GM18505 (cell line): Measurements from ENCODE around the gene MCC.

ENCODE experiments used
- ATAC-seq: cut with Tn5 transposase; IDR thresholded peaks from one replicate; pipeline ENCODE4 v1.9.1; 2021; ENCODE audit not compliant: unreplicated experiment
- POLR2A ChIP-seq: IDR thresholded peaks from 4 replicates; pipeline ENCODE4 v1.6.1; 2011; ENCODE audit warnings: borderline replicate concordance; ENCODE audit not compliant: insufficient read depth, insufficient read length; ENCODE audit errors: extremely low read depth

The MCC gene

DNA sequence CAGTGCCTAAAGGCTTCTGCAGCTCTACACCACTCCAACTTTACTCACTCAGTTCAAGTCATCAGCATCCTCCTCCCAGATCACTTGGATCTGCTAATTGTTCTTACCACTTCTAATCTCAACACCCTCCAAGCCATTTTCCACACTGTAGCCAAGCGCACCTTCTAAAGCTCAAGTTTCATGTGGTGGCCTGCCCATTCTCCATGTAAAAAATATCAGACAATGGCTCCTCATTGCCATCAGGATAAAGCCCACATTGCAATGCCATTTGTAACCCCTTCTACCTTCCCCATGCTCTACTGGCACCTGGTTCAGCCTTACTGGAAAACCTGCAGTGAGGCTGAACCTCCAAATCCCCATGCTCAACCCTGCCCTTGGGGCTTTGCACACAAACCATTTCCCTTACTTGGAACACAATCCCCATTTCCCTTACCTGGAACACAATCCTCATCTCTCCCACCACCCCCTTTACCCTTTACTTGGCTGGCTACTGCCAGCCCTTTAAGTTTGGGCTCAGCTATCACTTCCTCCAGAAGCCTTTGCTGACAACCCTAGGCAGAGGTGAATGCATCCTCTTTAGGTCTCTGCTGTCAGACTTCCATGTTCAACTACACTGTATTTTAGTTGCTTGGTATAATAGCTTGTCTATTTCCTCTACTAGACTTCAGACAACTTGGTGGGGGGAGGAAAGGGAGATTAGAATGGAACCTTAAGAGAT, 273.5 kb downstream of the MCC start:
- ATAC-seq, result no peak
- TF ChIP-seq POLR2A, result no peak

DNA sequence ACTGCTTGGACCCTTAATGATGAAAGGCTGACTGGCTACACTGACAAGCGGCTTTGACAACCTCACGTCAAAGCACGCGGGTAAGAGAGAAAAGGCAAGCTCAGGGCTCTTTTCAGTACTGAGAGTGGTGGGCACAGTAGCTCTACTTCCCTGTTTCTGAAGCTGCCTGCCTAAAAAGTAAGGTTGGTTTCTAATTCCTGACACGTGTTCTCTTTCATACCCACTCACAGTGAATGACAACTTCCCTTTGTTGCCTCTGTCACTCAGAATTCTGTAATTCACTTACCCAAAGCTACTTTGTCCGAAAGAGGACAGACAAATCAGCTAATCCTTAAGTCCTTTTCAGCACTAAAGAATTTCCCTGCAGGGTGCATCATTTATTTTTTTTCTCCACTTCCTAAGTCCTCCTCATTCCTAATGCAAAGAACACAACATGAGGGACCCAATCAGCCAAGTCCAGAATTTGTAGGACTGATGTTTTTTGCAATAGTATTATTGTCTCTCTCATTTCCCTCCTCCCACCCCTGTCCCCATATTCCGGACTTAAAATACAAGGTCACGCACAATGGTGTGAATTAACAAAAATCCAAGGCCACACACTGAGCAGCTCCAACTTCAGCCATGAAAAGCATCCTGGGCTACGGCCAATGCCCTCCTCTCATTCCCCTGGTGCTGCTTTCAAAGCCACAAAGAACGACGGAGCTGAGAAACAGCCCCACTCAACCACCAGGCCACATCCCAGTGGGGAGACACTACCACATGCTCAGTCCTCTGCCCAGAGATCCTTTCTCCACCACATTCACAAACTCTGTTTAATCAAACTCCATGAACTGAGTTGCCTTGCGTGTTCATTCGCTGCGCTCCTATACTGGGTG, 274.5 kb downstream of the MCC start:
- no peak for TF ChIP-seq POLR2A
- no peak for ATAC-seq

DNA sequence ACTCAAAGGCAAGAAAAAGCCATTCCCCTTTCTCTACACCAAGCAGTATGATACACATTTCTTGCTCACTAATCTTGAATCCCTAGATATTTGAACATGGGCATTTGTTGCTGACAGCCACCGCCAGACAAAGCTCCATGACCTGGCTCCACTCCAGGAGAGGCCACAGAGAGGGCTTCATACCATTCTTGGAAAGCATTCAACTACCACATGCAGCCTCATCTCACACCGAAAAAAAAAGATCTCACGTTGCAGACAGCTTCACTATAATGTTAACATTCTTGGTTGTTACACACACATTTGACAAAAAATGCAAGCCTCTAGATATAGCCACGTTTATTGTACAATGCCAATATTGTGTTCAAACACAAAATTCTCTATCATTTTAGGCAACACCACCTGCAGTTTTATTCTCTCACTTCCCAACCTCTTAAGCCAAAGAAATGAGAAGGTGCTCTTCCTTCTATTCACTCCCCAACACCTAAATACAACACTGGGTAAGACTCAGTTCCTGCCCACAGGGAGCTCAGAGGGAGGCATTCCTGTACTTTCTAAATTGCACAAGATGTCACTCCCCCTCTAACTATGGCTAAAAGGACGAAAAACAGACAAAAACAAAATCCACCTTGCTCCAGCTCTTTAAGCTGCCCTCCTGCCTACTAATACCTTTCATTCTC, 275.9 kb downstream of the MCC start:
- ATAC-seq, result no peak
- no peak for TF ChIP-seq POLR2A

DNA sequence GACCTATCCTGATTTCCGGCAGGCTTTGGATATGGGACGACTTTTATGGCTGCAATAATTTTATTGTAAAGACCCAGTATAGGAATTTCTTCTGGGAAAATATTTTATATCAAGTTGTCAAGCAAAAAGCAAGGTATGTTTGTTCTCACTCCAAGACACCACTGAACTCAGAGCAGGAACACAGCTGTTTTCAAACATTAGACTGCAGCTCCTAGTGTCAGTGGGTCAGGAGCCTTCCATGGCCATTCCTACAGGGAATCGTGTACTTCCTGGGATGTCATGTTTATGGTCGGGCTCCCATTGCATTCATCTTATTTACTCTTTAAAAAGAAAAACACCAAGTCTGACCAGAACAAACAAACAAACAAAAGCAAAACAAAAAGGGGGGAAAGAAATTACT, 278.8 kb downstream of the MCC start:
- no peak for TF ChIP-seq POLR2A

DNA sequence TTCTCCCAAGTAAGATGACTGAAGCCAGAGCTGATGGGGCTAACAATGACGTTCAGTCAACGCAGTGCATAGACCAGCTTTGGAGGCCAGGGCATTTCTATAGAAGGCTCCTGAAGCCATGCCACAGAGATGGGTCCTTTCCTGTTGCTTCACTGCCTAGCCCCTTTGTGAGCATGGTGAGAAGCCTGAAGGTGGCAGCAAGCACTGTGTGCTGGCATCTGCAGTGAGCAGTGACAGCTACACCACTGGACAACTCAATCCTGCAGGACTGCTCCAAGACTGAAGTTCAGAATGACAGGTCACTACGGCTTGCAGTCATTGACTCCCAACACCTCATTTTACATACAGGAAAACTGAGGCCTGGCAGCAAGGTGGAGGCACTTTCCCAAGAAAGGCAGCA, 282.4 kb downstream of the MCC start:
- ATAC-seq, result no peak

More for the DNA sequence above, 278.8 kb downstream of the MCC start:
- no peak for ATAC-seq

DNA sequence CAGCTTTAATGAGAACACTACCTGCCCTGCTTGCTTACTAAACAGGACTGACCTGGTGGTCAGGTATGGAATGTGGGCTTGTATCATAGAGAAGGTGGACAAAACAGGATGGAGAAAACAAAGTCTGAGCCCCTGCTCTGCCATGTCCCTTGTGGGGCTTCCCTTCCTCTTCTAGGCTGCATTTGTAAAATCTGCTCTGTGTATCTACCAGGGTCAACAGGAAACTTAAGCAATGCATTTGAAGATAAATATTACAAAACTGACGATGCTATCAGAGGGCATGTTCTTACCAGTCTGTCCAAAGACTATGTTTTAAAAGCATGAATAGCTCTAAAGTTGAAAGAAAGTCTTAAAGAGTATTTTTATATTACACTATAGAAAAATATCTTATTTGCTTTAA, 282.9 kb downstream of the MCC start:
- no peak for ATAC-seq
- TF ChIP-seq POLR2A, result no peak

More for the DNA sequence above, 282.4 kb downstream of the MCC start:
- no peak for TF ChIP-seq POLR2A

DNA sequence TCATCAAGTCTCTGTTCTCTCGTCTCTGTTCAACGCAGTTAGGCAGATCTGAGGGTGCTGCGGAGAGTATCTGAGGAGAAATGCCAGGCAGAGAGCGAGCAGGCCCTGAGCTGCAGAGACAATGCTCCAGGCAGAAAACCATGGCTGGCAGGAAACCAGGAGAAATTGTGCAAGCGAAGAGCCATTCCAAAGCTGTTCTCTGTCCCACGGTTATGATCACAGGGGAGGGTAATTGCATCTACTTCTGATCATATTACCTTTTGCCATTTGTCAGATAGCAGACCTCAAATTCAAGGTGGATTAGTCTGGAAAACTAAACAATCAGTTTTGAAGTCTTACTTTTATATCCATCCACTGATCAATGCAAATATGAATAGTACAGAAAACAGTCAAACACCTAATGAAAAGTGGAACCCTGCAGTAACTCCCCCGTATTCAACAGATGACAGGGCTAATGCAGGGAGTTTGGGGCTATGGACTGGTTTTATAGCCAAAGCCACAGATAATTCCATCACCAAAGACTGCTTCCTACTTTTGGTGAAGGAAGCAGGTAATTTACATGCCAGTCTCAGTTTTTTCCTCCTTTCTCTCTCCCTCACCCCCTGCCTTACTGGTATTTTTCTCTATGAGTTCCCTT, 283.6 kb downstream of the MCC start:
- ATAC-seq, result no peak
- no peak for TF ChIP-seq POLR2A

DNA sequence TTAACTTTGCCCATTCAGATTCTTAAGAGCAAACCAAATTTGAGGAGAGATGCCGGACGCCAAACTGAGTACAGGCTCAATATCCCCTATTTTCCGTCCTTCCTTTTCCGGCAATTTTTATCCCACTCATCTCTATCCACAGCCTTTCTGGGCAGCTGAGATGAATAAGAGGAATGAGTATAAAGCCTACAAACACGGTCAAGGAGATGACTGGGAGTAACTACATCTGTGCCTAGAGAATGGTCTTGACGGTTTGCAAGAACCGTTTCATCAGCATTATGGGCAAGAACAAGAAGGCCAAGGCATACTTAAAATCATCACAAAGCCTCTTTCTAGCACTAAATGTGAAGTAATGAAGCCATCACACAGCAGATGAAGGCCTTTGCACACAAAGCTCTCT, 284.3 kb downstream of the MCC start:
- TF ChIP-seq POLR2A, result no peak
- no peak for ATAC-seq

DNA sequence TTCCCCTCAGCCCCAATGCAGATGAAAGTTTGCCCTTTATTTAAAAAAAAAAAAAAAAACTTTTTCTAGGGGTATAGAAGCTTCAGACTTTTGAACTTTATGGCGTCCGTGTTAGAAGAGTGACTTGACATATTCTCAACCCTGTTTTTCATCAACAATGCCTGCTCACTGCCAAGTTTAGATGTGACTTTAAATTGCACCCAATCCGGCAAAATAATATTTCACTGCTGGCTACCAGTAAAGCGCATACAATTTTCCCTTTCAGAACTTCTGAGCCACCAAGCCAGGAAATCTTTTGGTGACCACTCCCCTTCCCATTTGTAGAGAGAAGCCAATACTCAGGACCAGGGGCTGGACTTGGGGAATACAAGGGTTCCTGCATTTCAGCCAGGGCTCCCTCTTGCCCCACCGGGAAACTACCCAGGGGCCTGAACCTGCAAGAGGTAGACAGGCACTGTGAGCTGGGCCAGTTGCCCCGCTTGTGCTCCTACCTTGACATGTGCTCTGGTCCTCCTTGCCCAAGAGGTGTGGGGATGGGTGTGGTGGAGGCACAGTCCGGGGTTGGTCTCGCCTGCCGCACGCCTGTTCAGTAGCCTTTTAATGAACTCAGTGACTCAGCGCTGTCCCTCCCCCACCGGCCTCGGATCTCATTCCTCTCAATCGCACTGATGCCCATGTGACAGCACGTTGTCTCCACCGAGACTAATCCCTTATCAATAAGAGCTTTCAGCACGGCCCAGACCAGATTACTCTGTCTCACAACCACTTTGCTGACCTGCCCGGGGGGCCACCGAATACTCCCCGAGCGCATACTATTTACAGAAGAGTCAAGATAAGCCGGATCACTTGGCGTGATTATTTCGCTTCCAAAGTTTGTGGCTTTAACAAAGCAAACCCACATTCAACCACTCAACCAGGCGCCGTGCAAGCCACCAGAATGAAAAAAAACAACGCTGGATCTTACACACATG, 285.2 kb downstream of the MCC start:
- TF ChIP-seq POLR2A, result no peak
- ATAC-seq, result no peak

DNA sequence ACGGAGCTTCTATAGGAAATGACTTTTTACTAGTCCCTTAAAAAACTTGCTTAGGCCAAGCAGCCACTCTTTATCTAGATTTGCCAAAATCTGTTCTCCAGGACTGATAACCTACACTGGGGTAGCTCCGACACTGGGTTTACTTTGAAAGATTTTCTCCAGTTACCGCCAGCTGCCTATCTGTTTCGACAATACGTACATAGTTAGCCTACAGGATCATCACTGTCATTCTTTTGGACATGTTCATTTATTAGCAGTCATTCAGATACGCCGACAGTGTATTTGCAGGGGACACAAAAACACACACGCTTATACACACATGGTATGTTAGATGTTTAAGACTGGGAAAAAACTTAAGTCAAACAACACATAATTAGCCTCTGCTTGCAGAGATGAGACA, 286.0 kb downstream of the MCC start:
- TF ChIP-seq POLR2A, result no peak
- no peak for ATAC-seq

DNA sequence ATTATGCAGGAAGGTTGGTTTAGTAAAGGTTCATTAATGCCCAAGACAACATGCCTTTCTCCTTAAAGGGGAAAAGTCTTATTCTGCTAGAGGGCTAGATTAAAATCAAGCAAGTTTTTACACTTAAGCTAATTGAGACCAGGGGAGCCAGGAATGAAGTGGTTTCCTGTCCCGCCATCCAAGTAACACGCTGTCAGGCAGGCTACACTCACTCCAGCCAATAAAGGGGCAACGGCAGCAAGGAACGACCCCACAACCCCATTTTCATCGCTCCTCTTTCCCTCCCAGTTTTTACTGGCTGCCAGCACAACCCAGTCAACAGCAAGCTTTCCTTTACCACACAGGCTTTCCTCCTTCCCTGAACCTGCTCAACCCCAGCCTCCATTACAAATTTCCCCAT, 286.5 kb downstream of the MCC start:
- no peak for TF ChIP-seq POLR2A
- ATAC-seq, result no peak
